Smooth muscle cell (in vitro differentiated cells): Measurements from ENCODE around the gene CHL1. TPM values are rescaled to one million over a fixed set of nuclear protein-coding genes. Genes with fewer than 3 reads are reported as not detected.
A peak's percentile ranks its signal among the peaks of the same experiment; 100 is the strongest.

Experiments
- DNase-seq: peaks from one replicate; lab custom pipeline; 2025; ENCODE audit not compliant: unreplicated experiment; lab: John Stamatoyannopoulos, UW
- H2AFZ ChIP-seq: fragments of 200-600 bp; sonication (generic); 2 replicates; pipeline ENCODE4 v1.6.0; 2016; ENCODE audit warnings: antibody characterized with exemption, low read depth, mild to moderate bottlenecking
- H3F3A ChIP-seq: fragments of 200-600 bp; sonication (generic); 2 replicates; pipeline ENCODE4 v1.6.0; 2017; ENCODE audit warnings: antibody characterized with exemption, low read depth
- H3K27ac ChIP-seq: fragments of 200-600 bp; sonication (generic); 2 replicates; pipeline ENCODE4 v1.5.1; 2016; ENCODE audit warnings: low read depth, mild to moderate bottlenecking
- H3K27me3 ChIP-seq: fragments of 200-600 bp; sonication (generic); 2 replicates; pipeline ENCODE4 v1.6.1; 2016; ENCODE audit warnings: low read depth, mild to moderate bottlenecking
- H3K36me3 ChIP-seq: fragments of 200-600 bp; sonication (generic); 2 replicates; pipeline ENCODE4 v1.5.1; 2016; ENCODE audit warnings: low read depth
- H3K4me1 ChIP-seq: fragments of 200-600 bp; sonication (generic); 2 replicates; pipeline ENCODE4 v1.5.1; 2016; ENCODE audit warnings: low read depth
- H3K4me2 ChIP-seq: fragments of 200-600 bp; sonication (generic); 2 replicates; pipeline ENCODE4 v1.6.0; 2016; ENCODE audit warnings: mild to moderate bottlenecking
- H3K4me3 ChIP-seq: fragments of 200-600 bp; sonication (generic); 2 replicates; pipeline ENCODE4 v1.5.1; 2016; ENCODE audit warnings: mild to moderate bottlenecking
- H3K79me2 ChIP-seq: fragments of 200-600 bp; sonication (generic); 2 replicates; pipeline ENCODE4 v1.6.0; 2016; ENCODE audit warnings: low read depth, mild to moderate bottlenecking
- H3K9ac ChIP-seq: fragments of 200-600 bp; sonication (generic); 2 replicates; pipeline ENCODE4 v1.6.0; 2016; ENCODE audit warnings: low read depth
- H3K9me3 ChIP-seq: fragments of 200-600 bp; sonication (generic); replicated peaks from 2 replicates; pipeline ENCODE4 v1.5.1; 2016; ENCODE audit warnings: low read depth
- H4K20me1 ChIP-seq: fragments of 200-600 bp; sonication (generic); 2 replicates; pipeline ENCODE4 v1.6.0; 2016; ENCODE audit warnings: low read depth
- WGBS: methylation state at CpG from one replicate; pipeline ENCODE4 v1.1.7; 2016; ENCODE audit warnings: low lambda C conversion rate; 5-methylcytosine and 5-hydroxymethylcytosine counted together
- polyA plus RNA-seq: library from polyadenylated mRNA; unstranded; fragments of >200 nt; fragmentation: Nextera tagmentation; extraction: Ambion mirVana; gene quantifications from 2 replicates; pipeline ENCODE4 v1.2.1, GENCODE V29; 2016
- total RNA-seq: library from RNA; depleted of rRNA; stranded (reverse); fragments of >200 nt; gene quantifications from 2 replicates; pipeline ENCODE4 v1.2.3, GENCODE V29; 2014
- TF ChIP-seq, protein P1 (sequence below): fragments of 200-600 bp; sonication (generic); IDR thresholded peaks from 2 replicates; pipeline ENCODE4 v1.5.1; 2017; ENCODE audit warnings: borderline replicate concordance, mild to moderate bottlenecking, antibody characterized with exemption; ENCODE audit not compliant: insufficient read depth, poor library complexity, severe bottlenecking

The CHL1 gene
- total and polyA plus RNA-seq, 2 experiments from 2014 or later = not detected

DNA sequence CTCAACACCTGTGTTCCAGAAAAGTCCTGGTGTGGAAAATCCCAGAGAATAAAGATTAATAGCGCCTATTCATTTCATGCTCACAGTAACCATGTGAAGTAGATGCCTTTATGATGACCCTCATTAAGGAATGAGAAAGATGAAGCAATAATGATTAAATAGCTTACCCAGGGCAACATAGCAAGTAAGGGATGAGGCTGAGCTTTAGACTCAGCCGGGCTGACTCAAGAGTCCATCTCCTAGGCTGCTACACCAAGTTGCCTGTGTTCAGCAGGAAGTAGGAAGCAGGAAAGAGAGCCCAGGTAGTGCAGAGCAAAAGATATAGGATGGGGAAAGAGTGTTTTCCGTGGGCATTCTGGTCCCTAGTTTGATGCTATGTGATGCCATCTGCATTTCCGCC lies 256.5 kb downstream of the CHL1 start:
- no peak overlapping the region for H2AFZ ChIP-seq
- H3K4me1 ChIP-seq = no peaks in the 10 kb centered on the region
- no peak overlapping the region for H3K4me3 ChIP-seq
- H3K9ac ChIP-seq = no peak overlapping the region
- no peaks in the 10 kb centered on the region for H3K79me2 ChIP-seq
- H3F3A ChIP-seq = no peaks in the 10 kb centered on the region
- WGBS = 91% methylated on average over 4 of the region's 4 CpGs
- no peak overlapping the region for H3K4me2 ChIP-seq
- no peak overlapping the region for H3K27ac ChIP-seq
- H3K36me3 ChIP-seq = no peaks in the 10 kb centered on the region
- H4K20me1 ChIP-seq = no peaks in the 10 kb centered on the region
- TF ChIP-seq, protein P1, sequence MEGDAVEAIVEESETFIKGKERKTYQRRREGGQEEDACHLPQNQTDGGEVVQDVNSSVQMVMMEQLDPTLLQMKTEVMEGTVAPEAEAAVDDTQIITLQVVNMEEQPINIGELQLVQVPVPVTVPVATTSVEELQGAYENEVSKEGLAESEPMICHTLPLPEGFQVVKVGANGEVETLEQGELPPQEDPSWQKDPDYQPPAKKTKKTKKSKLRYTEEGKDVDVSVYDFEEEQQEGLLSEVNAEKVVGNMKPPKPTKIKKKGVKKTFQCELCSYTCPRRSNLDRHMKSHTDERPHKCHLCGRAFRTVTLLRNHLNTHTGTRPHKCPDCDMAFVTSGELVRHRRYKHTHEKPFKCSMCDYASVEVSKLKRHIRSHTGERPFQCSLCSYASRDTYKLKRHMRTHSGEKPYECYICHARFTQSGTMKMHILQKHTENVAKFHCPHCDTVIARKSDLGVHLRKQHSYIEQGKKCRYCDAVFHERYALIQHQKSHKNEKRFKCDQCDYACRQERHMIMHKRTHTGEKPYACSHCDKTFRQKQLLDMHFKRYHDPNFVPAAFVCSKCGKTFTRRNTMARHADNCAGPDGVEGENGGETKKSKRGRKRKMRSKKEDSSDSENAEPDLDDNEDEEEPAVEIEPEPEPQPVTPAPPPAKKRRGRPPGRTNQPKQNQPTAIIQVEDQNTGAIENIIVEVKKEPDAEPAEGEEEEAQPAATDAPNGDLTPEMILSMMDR = no peak
- H3K9me3 ChIP-seq = no peaks in the 10 kb centered on the region
- DNase-seq = no peak
- H3K27me3 ChIP-seq = peaks cover 41% of the 10 kb centered on the region

DNA sequence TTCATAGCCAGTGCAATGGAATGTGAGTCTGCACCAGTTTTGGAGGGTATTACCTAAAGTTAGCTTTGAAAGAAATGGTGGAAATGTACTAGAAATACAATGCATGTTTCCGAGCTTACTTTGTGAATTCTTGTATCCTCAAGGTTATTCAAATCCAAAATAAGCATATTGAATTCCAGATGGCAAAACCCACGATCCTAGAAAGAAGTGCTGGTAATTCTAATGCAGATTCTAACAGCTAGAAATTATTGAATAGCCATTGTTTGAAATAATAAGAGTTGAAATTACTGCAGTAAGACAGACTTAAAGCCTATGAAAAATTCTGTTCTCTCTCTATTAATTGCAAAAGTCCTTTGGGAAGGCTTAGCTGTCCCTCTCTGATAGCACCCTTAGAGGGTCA lies 258.4 kb downstream of the CHL1 start:
- H3K9ac ChIP-seq = no peak overlapping the region

DNA sequence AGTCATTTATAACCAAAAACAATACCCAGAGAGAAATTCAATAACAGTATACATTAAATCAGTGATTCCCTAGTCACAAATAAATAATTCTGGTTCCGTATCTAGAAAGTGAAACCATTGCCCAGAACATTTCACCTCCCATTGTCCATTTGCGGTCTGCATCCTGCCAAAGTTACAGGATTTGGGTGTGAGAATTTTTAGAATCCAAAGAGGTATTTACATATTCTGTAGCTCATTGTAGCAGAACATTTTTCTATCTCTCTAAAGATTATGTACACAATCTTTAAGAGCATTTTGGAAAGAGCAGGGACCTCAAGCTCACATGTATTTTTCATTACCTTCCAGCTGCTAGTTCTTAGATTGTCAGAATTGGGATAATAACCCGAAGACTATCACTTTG lies 261.6 kb downstream of the CHL1 start:
- H3K36me3 ChIP-seq = no peaks in the 10 kb centered on the region
- no peak overlapping the region for H3K27ac ChIP-seq
- no peaks in the 10 kb centered on the region for H3K4me1 ChIP-seq
- TF ChIP-seq, protein P1 = no peak
- peak overlapping the region; percentile 60 for H3K4me2 ChIP-seq
- no peak for DNase-seq
- H3K27me3 ChIP-seq = peaks cover 37% of the 10 kb centered on the region
- H3K9me3 ChIP-seq = no peaks in the 10 kb centered on the region
- H3K4me3 ChIP-seq = no peak overlapping the region
- no peak overlapping the region for H2AFZ ChIP-seq
- H3F3A ChIP-seq = no peaks in the 10 kb centered on the region
- no peaks in the 10 kb centered on the region for H4K20me1 ChIP-seq
- H3K9ac ChIP-seq = no peak overlapping the region
- WGBS = 88% methylated on average over 3 of the region's 3 CpGs
- no peaks in the 10 kb centered on the region for H3K79me2 ChIP-seq

More for the DNA sequence above, 258.4 kb downstream of the CHL1 start:
- Histone ChIP-seq H2AFZ (no peak overlapping the region), H3K79me2 (no peaks in the 10 kb centered on the region), H3K4me2 (no peak overlapping the region), H3K4me3 (no peak overlapping the region), H3K4me1 (no peaks in the 10 kb centered on the region), H3K9me3 (no peaks in the 10 kb centered on the region), H3F3A (no peaks in the 10 kb centered on the region), H3K27me3 (peaks cover 39% of the 10 kb centered on the region), H3K36me3 (no peaks in the 10 kb centered on the region), H3K27ac (no peak overlapping the region), H4K20me1 (no peaks in the 10 kb centered on the region)
- TF ChIP-seq, protein P1 = no peak
- WGBS = 58% methylated on average over 2 of the region's 2 CpGs
- no peak for DNase-seq

DNA sequence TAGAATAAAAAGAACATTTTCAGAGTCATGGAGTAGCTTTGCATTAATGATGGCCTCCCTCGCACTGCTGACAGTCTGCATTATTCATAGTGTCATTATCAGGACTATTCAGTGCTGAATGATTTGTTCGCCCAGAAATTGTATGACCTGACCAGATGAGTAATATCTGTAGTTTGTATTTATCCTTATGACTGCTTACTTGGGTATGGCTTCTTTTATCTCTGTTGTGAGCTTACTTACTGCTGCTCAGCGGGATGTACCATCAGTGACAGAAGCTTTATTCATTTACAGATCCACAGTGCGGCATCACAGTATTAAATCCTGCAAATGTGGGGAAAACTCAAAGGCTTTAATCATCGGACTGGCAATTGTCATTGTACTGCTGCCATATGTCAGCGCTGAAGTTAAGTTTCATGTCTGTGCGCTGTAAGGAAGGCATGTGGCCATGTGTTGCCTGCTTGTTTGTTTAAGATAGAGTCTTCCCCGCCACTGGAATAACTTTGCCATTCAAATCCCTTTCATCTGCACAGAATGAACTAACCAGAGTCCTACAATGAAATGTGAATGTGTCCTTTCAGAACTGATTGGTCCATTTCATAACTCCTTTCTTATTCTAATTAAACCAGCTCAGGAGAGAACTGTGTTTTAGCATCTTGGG lies 262.2 kb downstream of the CHL1 start:
- H3K4me3 ChIP-seq = no peak overlapping the region
- 33% methylated on average over 8 of the region's 8 CpGs for WGBS
- no peaks in the 10 kb centered on the region for H3K4me1 ChIP-seq

More for the DNA sequence above, 262.2 kb downstream of the CHL1 start:
- Histone ChIP-seq H4K20me1 (no peaks in the 10 kb centered on the region), H3K79me2 (no peaks in the 10 kb centered on the region), H2AFZ (no peak overlapping the region), H3K27me3 (peaks cover 37% of the 10 kb centered on the region), H3K27ac (no peak overlapping the region), H3K9me3 (no peaks in the 10 kb centered on the region), H3K36me3 (no peaks in the 10 kb centered on the region), H3K9ac (no peak overlapping the region), H3K4me2 (peak overlapping the region; percentile 60), H3F3A (no peaks in the 10 kb centered on the region)
- DNase-seq = no peak
- TF ChIP-seq, protein P1 = no peak
